K562 (cell line): ENCODE results near the gene PDE5A. TPM values are rescaled to one million over a fixed set of nuclear protein-coding genes. Genes with fewer than 3 reads are reported as not detected.

Experiments
- ATAC-seq: fragments of 200-7000 bp; cut with Tn5 transposase; 3 replicates; pipeline ENCODE4 v1.9.1; 2020; ENCODE audit warnings: moderate library complexity
- BruUV-seq: library from RNA; stranded (reverse); fragments of 400-500 nt; replicated peaks from 2 replicates; lab custom pipeline; 2021; lab: Mats Ljungman, UMichigan
- CTCF ChIA-PET: fragments of 300-600 bp; formaldehyde crosslinking; extraction: SDS; loops from one replicate; lab custom pipeline; 2021; ENCODE audit warnings: low intra/inter-chr PET ratio; lab: Yijun Ruan, JAX
- POLR2A ChIA-PET: fragments of 300-600, 350-650 bp; sonication (Branson Sonifier 250); formaldehyde crosslinking; extraction: SDS; loops from one replicate; lab custom pipeline; 2021; ENCODE audit warnings: antibody characterized with exemption, inconsistent platforms; lab: Yijun Ruan, JAX
- DNase-seq, 4 experiments: peaks; one replicate each; pipeline versions ENCODE4 v3.0.0 to v3.0.0-alpha.2; 2011 to 2018; ENCODE audit warnings: low spot score in 3 of 4, mixed read lengths in 3 of 4; ENCODE audit errors: extremely low read depth in 1 of 4
- FAIRE-seq: peaks from 2 replicates; lab custom pipeline; 2011; peaks lifted over from hg19 to GRCh38; lab: Jason Lieb, UNC
- H2AFZ ChIP-seq: 2 replicates; pipeline ENCODE4 v1.6.0; 2011; ENCODE audit warnings: low read depth, low read length, control low read depth, inconsistent platforms
- H3K27ac ChIP-seq: fragments of 200-600 bp; 3 replicates; pipeline ENCODE4 v1.8.0; 2011; ENCODE audit warnings: low read depth, mild to moderate bottlenecking, control low read depth, inconsistent platforms, low read length, moderate library complexity, mixed read lengths; ENCODE audit errors: extremely low read depth
- H3K27me3 ChIP-seq, 2 experiments: fragments of 300-600 bp in 1 of 2; 2 replicates in 1 of 2; 3 replicates in 1 of 2; pipeline versions ENCODE4 v1.6.0 to v1.8.0; 2011; ENCODE audit warnings: inconsistent platforms in 2 of 2, low read length in 2 of 2, mild to moderate bottlenecking in 1 of 2, mixed read lengths in 1 of 2, moderate library complexity in 1 of 2; ENCODE audit not compliant: control insufficient read depth in 2 of 2, insufficient read depth in 2 of 2
- H3K36me3 ChIP-seq: fragments of 300-600 bp; 3 replicates; pipeline ENCODE4 v1.8.0; 2011; ENCODE audit warnings: mild to moderate bottlenecking, low read length, inconsistent platforms; ENCODE audit not compliant: control insufficient read depth, insufficient read depth
- H3K4me1 ChIP-seq, 2 experiments: fragments of 200-600 bp in 1 of 2; replicated peaks in 1 of 2; 2 replicates in 1 of 2; 3 replicates in 1 of 2; pipeline versions ENCODE4 v1.5.1 to v1.8.0; 2011; ENCODE audit warnings: inconsistent platforms in 2 of 2, low read length in 2 of 2, mild to moderate bottlenecking in 1 of 2, mixed read lengths in 1 of 2, moderate library complexity in 1 of 2; ENCODE audit not compliant: control insufficient read depth in 2 of 2, insufficient read depth in 2 of 2
- H3K4me2 ChIP-seq: 2 replicates; pipeline ENCODE4 v1.6.1; 2011; ENCODE audit warnings: low read length, control low read depth, inconsistent platforms, mixed read lengths; ENCODE audit not compliant: insufficient read depth
- H3K4me3 ChIP-seq: fragments of 200-600 bp; sonication (generic), shearing (Covaris generic); 2 replicates; pipeline ENCODE4 v1.5.1; 2016; ENCODE audit warnings: control low read depth, inconsistent platforms
- H3K79me2 ChIP-seq: fragments of 200-600 bp; 3 replicates; pipeline ENCODE4 v1.8.0; 2011; ENCODE audit warnings: low read length, inconsistent platforms; ENCODE audit not compliant: control insufficient read depth, insufficient read depth
- H3K9ac ChIP-seq, 2 experiments: 2 replicates each; pipeline versions ENCODE4 v1.6.0 to v1.6.1; 2011; ENCODE audit warnings: low read depth in 2 of 2, low read length in 2 of 2, control low read depth in 1 of 2, inconsistent platforms in 1 of 2, mild to moderate bottlenecking in 1 of 2, mixed read lengths in 1 of 2; ENCODE audit not compliant: insufficient read depth in 1 of 2
- H3K9me1 ChIP-seq: one replicate; pipeline ENCODE4 v1.6.0; 2011; ENCODE audit warnings: inconsistent platforms, mild to moderate bottlenecking, low read length, moderate library complexity; ENCODE audit not compliant: control insufficient read depth, insufficient read depth
- H3K9me3 ChIP-seq: replicated peaks from 2 replicates; pipeline ENCODE4 v1.5.1; 2011; ENCODE audit warnings: low read depth, low read length, inconsistent platforms; ENCODE audit not compliant: control insufficient read depth, insufficient read depth
- H4K20me1 ChIP-seq: replicated peaks from 2 replicates; pipeline ENCODE4 v1.6.1; 2011; ENCODE audit warnings: low read length, inconsistent platforms, mixed read lengths; ENCODE audit not compliant: control insufficient read depth, insufficient read depth
- GTF2F1 ChIP-seq: IDR thresholded peaks from 2 replicates; pipeline ENCODE4 v1.6.1; 2011; ENCODE audit warnings: low read depth, low read length, improper control_type of control experiment
- MYNN ChIP-seq, 2 experiments: sonication (generic); formaldehyde crosslinking in 1 of 2; IDR thresholded peaks; 2 replicates each; pipeline versions ENCODE4 v1.5.0 to v1.6.1; 2016 to 2020; ENCODE audit warnings: antibody characterized with exemption in 1 of 2, missing genetic modification reagents in 1 of 2
- PYGO2 ChIP-seq: fragments of 450-650 bp; IDR thresholded peaks from 2 replicates; pipeline ENCODE4 v1.6.1; 2016; ENCODE audit warnings: mild to moderate bottlenecking, missing genetic modification characterization, moderate library complexity, missing compliant biosample characterization
- WGBS: fragments of 100-300 bp; shearing (Covaris generic); methylation state at CpG from one replicate; pipeline ENCODE4 v1.1.6; 2016; ENCODE audit warnings: low coverage, mixed read lengths; ENCODE audit not compliant: insufficient coverage; ENCODE audit errors: missing lambda C conversion rate; 5-methylcytosine and 5-hydroxymethylcytosine counted together
- in situ Hi-C: fragments of 300-500 bp; cut with MboI; formaldehyde crosslinking; loops from 4 replicates; pipeline ENCODE4 v1.15.0; 2018; ENCODE audit warnings: inconsistent platforms, mixed read lengths
- intact Hi-C: fragments of 100-400 bp; cut with micrococcal nuclease; formaldehyde crosslinking; loops from 2 replicates; pipeline ENCODE4 v1.14.2; 2022
- polyA plus RNA-seq, 8 experiments: library from polyadenylated mRNA; depleted of rRNA in 4 of 8; stranded (reverse) in 5 of 8; unstranded in 3 of 8; fragments of >200 nt; fragmentation: Nextera tagmentation in 2 of 8; fragmentation: Illumina TruSeq in 1 of 8; extraction: Ambion mirVana in 2 of 8; extraction: Trizol in 1 of 8; gene quantifications; 2 replicates each; pipeline versions ENCODE4 v1.2.1 to v1.2.3, GENCODE V29; 2011 to 2014; ENCODE audit warnings: inconsistent platforms in 1 of 8, missing spikeins in 1 of 8
- total RNA-seq, 7 experiments: library from RNA; depleted of rRNA in 6 of 7; stranded (reverse); fragments of >200 nt in 6 of 7; fragmentation: Illumina TruSeq in 2 of 7; extraction: Trizol in 2 of 7; gene quantifications; 2 replicates each; pipeline versions ENCODE4 v1.2.1 to v1.2.3, GENCODE V29; 2011 to 2021; ENCODE audit warnings: low replicate concordance in 1 of 7
- TF ChIP-seq, protein P1 (sequence below): fragments of 450-650 bp; IDR thresholded peaks from 2 replicates; pipeline ENCODE4 v1.6.1; 2018; ENCODE audit not compliant: partially characterized antibody
- TF ChIP-seq, protein P2 (sequence below): fragments of 250-450 bp; sonication (Bioruptor Pico); IDR thresholded peaks from 2 replicates; pipeline ENCODE4 v1.5.0; 2021; ENCODE audit warnings: mild to moderate bottlenecking, moderate library complexity

Gene PDE5A
- total and polyA plus RNA-seq, 9 of the 15 experiments (the other 6 are each of a cell fraction or from before 2014, with no cell fraction given) = 0.07 to 1.9 (median 0.29) TPM

DNA sequence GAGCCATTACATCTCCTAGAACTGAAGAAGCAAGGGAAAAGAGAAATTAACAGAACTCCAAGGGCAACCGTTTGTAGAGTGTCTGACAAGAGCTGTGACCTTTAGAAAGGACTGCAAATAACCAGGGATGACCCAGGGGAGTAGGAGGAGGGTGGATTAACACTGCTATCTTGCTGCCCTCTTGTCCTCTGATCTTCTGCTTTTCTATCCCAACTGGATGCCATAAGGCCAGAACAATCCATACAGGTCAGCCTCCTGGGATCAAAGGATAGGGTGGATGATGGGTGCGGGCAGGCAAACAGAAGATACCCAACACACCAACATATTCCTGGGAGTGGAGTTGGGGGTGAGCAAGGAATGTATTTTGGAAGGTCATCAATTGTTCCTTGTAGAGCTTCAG is 19.8 kb upstream of the PDE5A start:
- in situ Hi-C loops = no loop called here
- Histone ChIP-seq H3K9me3 (no peaks in the 10 kb centered on the region), H3K9ac (no peak overlapping the region), H3K4me3 (no peak overlapping the region), H3K27me3 (no peaks in the 10 kb centered on the region), H3K4me1 (no peaks in the 10 kb centered on the region), H3K36me3 (no peaks in the 10 kb centered on the region), H3K4me2 (no peak overlapping the region), H3K9me1 (no peaks in the 10 kb centered on the region), H3K27ac (no peak overlapping the region), H2AFZ (no peak overlapping the region), H3K79me2 (no peaks in the 10 kb centered on the region), H4K20me1 (no peaks in the 10 kb centered on the region)
- ATAC-seq (no peak), DNase-seq (no peak), FAIRE-seq (no peak)
- intact Hi-C loops = no loop called here
- CTCF ChIA-PET = no interaction called here
- POLR2A ChIA-PET = no interaction called here
- BruUV-seq = no TSS peak
- no peak for TF ChIP-seq GTF2F1
- TF ChIP-seq MYNN (IDR thresholded peaks at IDR 0.05) = no peak
- no peak for TF ChIP-seq MYNN (CRISPR knock-in tag; IDR thresholded peaks at IDR 0.05)
- TF ChIP-seq PYGO2 (tag) = no peak
- TF ChIP-seq, protein P1, sequence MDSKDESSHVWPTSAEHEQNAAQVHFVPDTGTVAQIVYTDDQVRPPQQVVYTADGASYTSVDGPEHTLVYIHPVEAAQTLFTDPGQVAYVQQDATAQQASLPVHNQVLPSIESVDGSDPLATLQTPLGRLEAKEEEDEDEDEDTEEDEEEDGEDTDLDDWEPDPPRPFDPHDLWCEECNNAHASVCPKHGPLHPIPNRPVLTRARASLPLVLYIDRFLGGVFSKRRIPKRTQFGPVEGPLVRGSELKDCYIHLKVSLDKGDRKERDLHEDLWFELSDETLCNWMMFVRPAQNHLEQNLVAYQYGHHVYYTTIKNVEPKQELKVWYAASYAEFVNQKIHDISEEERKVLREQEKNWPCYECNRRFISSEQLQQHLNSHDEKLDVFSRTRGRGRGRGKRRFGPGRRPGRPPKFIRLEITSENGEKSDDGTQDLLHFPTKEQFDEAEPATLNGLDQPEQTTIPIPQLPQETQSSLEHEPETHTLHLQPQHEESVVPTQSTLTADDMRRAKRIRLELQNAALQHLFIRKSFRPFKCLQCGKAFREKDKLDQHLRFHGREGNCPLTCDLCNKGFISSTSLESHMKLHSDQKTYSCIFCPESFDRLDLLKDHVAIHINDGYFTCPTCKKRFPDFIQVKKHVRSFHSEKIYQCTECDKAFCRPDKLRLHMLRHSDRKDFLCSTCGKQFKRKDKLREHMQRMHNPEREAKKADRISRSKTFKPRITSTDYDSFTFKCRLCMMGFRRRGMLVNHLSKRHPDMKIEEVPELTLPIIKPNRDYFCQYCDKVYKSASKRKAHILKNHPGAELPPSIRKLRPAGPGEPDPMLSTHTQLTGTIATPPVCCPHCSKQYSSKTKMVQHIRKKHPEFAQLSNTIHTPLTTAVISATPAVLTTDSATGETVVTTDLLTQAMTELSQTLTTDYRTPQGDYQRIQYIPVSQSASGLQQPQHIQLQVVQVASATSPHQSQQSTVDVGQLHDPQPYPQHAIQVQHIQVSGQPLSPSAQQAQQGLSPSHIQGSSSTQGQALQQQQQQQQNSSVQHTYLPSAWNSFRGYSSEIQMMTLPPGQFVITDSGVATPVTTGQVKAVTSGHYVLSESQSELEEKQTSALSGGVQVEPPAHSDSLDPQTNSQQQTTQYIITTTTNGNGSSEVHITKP = no peak
- TF ChIP-seq, protein P2, sequence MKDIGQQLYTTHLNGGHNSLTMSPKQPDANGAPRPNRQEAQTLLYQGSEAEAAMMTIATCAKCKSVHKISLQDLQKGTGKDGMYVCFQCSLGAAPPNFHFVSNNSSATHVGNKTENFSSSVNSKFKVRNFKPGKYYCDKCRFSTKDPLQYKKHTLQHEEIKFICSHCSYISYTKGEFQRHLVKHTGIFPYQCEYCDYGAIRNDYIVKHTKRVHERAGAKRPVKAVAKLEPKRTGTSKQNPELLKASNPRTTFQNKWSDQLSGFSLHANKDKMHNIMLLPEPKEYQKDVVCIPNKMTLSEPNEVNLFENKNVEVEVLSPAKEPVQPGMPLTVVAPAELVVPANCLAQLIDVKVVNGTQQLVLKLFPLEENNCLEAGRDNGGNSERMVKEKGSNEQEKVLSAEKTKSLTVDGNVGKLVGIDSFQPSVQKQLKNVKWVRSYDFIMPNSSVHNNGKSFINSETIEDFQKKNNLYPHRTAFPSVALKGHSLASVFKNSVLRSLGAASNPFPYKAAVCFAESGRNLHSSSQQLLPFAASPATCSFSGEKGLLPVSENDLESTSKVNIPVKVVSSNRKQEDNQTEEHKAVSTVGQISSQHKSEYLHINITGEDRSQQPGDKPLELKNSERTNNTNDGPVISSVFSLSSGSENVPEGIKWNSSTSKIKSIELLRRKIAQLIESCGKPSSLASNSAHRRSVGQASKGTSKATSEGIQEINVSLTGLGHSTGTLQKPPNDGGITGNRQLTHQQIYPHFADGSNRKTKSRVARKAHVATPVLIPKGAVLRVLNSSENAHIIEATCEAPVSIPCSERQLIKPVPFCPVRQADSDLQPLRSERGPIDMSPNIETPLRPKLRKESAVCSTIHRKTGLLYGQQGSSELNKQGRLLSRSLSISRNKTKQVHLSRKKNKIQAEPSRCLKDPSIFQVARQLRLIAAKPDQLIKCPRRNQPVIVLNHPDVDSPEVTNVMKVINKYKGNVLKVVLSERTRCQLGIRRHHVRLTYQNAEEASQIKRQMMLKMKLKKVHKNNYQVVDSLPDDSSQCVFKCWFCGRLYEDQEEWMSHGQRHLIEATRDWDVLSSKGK = no peak
- WGBS = 4% methylated on average over 2 of the region's 2 CpGs
